Natural killer cell treated with Interleukin-12 subunit alpha and Interleukin-12 subunit beta and Interleukin-15 and Interleukin-18, amount 100 ng/mL, for 72 hours (primary cell): ENCODE results near the gene MUCL1. TPM values are rescaled to one million over a fixed set of nuclear protein-coding genes. Genes with fewer than 3 reads are reported as not detected.
A peak's percentile ranks its signal among the peaks of the same experiment; 100 is the strongest.
"Not testable (repeated sequence)": the region's sequence is repeated elsewhere in the genome, so short reads cannot be mapped to it uniquely, and the experiment has no call there.

Experiments used
- ATAC-seq, 2 donors: fragments of 150-1000 bp; cut with Tn5 transposase in 1 of 2; sonication (Bioruptor Pico), chemical (Tn5 transposase) in 1 of 2; 2 replicates each; pipeline ENCODE4 v1.10.0; 2021
- DNase-seq: peaks from one replicate; pipeline ENCODE4 v3.0.0; 2022; ENCODE audit warnings: low spot score
- H3K27ac Mint-ChIP-seq, 2 donors: 1 replicate in 1 of 2; 2 replicates in 1 of 2; pipeline ENCODE4 v1.8.0; 2022; ENCODE audit warnings: mixed read lengths in 2 of 2, mild to moderate bottlenecking in 1 of 2, moderate library complexity in 1 of 2
- H3K27me3 Mint-ChIP-seq, 2 donors: 1 replicate in 1 of 2; 2 replicates in 1 of 2; pipeline ENCODE4 v1.8.0; 2022; ENCODE audit warnings: mixed read lengths in 2 of 2
- H3K36me3 Mint-ChIP-seq: one replicate; pipeline ENCODE4 v1.8.0; 2022; ENCODE audit warnings: mixed read lengths
- H3K4me1 Mint-ChIP-seq, 2 donors: 1 replicate in 1 of 2; 2 replicates in 1 of 2; pipeline ENCODE4 v1.8.0; 2022; ENCODE audit warnings: low read depth in 2 of 2, mixed read lengths in 2 of 2, mild to moderate bottlenecking in 1 of 2
- H3K4me3 Mint-ChIP-seq: one replicate; pipeline ENCODE4 v1.8.0; 2022; ENCODE audit warnings: mixed read lengths
- H3K9me3 Mint-ChIP-seq: 2 replicates; pipeline ENCODE4 v1.8.0; 2022; ENCODE audit warnings: mixed read lengths
- total RNA-seq, 2 donors: library from RNA; stranded (reverse); gene quantifications; one replicate each; pipeline ENCODE4 v1.2.3, GENCODE V29; 2022

MUCL1 gene
- total RNA-seq, 2 donors from 2014 or later, result 5.9 to 11.3 TPM

- no peak overlapping the region for H3K4me3 Mint-ChIP-seq
- peak in 1 of 2 donors; percentile 78 for ATAC-seq
- H3K36me3 Mint-ChIP-seq, result no peaks in the 10 kb centered on the region
- H3K4me1 Mint-ChIP-seq, result peaks cover 11 to 15% of the 10 kb centered on the region in 2 donors
- peak overlapping the region in 1 of 2 donors; percentile 49 for H3K27ac Mint-ChIP-seq
- no peaks in the 10 kb centered on the region for H3K9me3 Mint-ChIP-seq
- no peak for DNase-seq
- H3K27me3 Mint-ChIP-seq, result no peaks in the 10 kb centered on the region
Observed at GRCh38 chr12:54868690-54869089, 14.4 kb downstream of the MUCL1 start.

GRCh38 chr12:54870048-54870447 lies 15.7 kb downstream of the MUCL1 start:
- ATAC-seq (no peak), DNase-seq (no peak)
- Mint-ChIP-seq H3K4me3 (no peak overlapping the region), H3K27ac (no peak overlapping the region), H3K36me3 (no peaks in the 10 kb centered on the region), H3K9me3 (no peaks in the 10 kb centered on the region), H3K4me1 (peaks cover 0 to 8% of the 10 kb centered on the region in 2 donors), H3K27me3 (no peaks in the 10 kb centered on the region)

- Mint-ChIP-seq H3K27me3 (no peaks in the 10 kb centered on the region), H3K4me1 (peaks cover 0 to 6% of the 10 kb centered on the region in 2 donors), H3K36me3 (no peaks in the 10 kb centered on the region), H3K27ac (no peak overlapping the region), H3K4me3 (no peak overlapping the region), H3K9me3 (no peaks in the 10 kb centered on the region)
- ATAC-seq, result no peak
- no peak for DNase-seq
Observed at GRCh38 chr12:54870617-54871016, 16.3 kb downstream of the MUCL1 start.

GRCh38 chr12:54879150-54879549 lies 24.8 kb downstream of the MUCL1 start:
- H3K4me3 Mint-ChIP-seq, result peak overlapping the region; percentile 36
- no peaks in the 10 kb centered on the region for H3K36me3 Mint-ChIP-seq
- peak overlapping the region; percentile 20 to 72 for H3K27ac Mint-ChIP-seq
- no peaks in the 10 kb centered on the region for H3K9me3 Mint-ChIP-seq
- no peaks in the 10 kb centered on the region for H3K27me3 Mint-ChIP-seq
- DNase-seq (no peak), ATAC-seq (no peak)
- peaks cover 6 to 10% of the 10 kb centered on the region in 2 donors for H3K4me1 Mint-ChIP-seq

GRCh38 chr12:54879579-54879978 lies 25.3 kb downstream of the MUCL1 start:
- Mint-ChIP-seq H3K27me3 (no peaks in the 10 kb centered on the region), H3K36me3 (no peaks in the 10 kb centered on the region), H3K9me3 (no peaks in the 10 kb centered on the region), H3K4me1 (peaks cover 6 to 10% of the 10 kb centered on the region in 2 donors), H3K4me3 (peak overlapping the region; percentile 36), H3K27ac (peak overlapping the region; percentile 20 to 72)
- DNase-seq (no peak), ATAC-seq (no peak)

- Mint-ChIP-seq H3K4me1 (peaks cover 6 to 7% of the 10 kb centered on the region in 2 donors), H3K36me3 (peaks cover 5% of the 10 kb centered on the region)
Observed at GRCh38 chr12:54882079-54882478, 27.8 kb downstream of the MUCL1 start.

GRCh38 chr12:54882597-54882996 lies 28.3 kb downstream of the MUCL1 start:
- H3K27ac Mint-ChIP-seq, DNase-seq, H3K9me3 Mint-ChIP-seq, ATAC-seq, H3K4me1 Mint-ChIP-seq, H3K4me3 Mint-ChIP-seq: not testable (repeated sequence)
- Mint-ChIP-seq H3K36me3 (peaks cover 10% of the 10 kb centered on the region), H3K27me3 (peaks cover 3 to 13% of the 10 kb centered on the region in 2 donors)

More at GRCh38 chr12:54882079-54882478, 27.8 kb downstream of the MUCL1 start:
- no peak overlapping the region for H3K27ac Mint-ChIP-seq
- ATAC-seq (no peak), DNase-seq (no peak)
- no peaks in the 10 kb centered on the region for H3K9me3 Mint-ChIP-seq
- H3K4me3 Mint-ChIP-seq, result no peak overlapping the region
- H3K27me3 Mint-ChIP-seq, result peaks cover 3 to 13% of the 10 kb centered on the region in 2 donors

GRCh38 chr12:54888428-54888827 lies 34.1 kb downstream of the MUCL1 start:
- H3K9me3 Mint-ChIP-seq, ATAC-seq, H3K4me1 Mint-ChIP-seq, H3K4me3 Mint-ChIP-seq, DNase-seq: not testable (repeated sequence)
- Mint-ChIP-seq H3K27ac (peak overlapping the region in 1 of 2 donors; percentile 59), H3K27me3 (peaks cover 8 to 13% of the 10 kb centered on the region in 2 donors), H3K36me3 (peaks cover 12% of the 10 kb centered on the region)

GRCh38 chr12:54890339-54890738 lies 36.0 kb downstream of the MUCL1 start:
- Mint-ChIP-seq H3K27me3 (peaks cover 8 to 13% of the 10 kb centered on the region in 2 donors), H3K4me3 (no peak overlapping the region)
- no peak for ATAC-seq

GRCh38 chr12:54891717-54892478 lies 37.6 kb downstream of the MUCL1 start:
- H3K36me3 Mint-ChIP-seq, result peaks cover 7% of the 10 kb centered on the region
- no peaks in the 10 kb centered on the region for H3K4me1 Mint-ChIP-seq
- H3K4me3 Mint-ChIP-seq, result no peak overlapping the region
- H3K9me3 Mint-ChIP-seq, result no peaks in the 10 kb centered on the region
- ATAC-seq, result no peak
- peaks cover under 1 to 6% of the 10 kb centered on the region in 2 donors for H3K27me3 Mint-ChIP-seq
- DNase-seq, result no peak
- no peak overlapping the region for H3K27ac Mint-ChIP-seq

More at GRCh38 chr12:54890339-54890738, 36.0 kb downstream of the MUCL1 start:
- Mint-ChIP-seq H3K9me3 (no peaks in the 10 kb centered on the region), H3K4me1 (no peaks in the 10 kb centered on the region), H3K27ac (no peak overlapping the region), H3K36me3 (peaks cover 12% of the 10 kb centered on the region)
- DNase-seq, result no peak

Other genes starting within 250 kb of the MUCL1 start
- gene LACRT, start 219.6 kb upstream of the MUCL1 start, total RNA-seq, result not detected
- gene DCD, start 206.2 kb upstream of the MUCL1 start, total RNA-seq, result not detected
- gene TESPA1, start 130.2 kb downstream of the MUCL1 start, total RNA-seq, result 10 to 100 TPM; 45.9 to 67.2 TPM
- not detected for gene NEUROD4, start 165.5 kb downstream of the MUCL1 start, total RNA-seq